Osteocyte (in vitro differentiated cells): ENCODE data around the gene BOLA1. TPM values are rescaled to one million over a fixed set of nuclear protein-coding genes. Genes with fewer than 3 reads are reported as not detected.
"Not testable (repeated sequence)": the region's sequence is repeated elsewhere in the genome, so short reads cannot be mapped to it uniquely, and the experiment has no call there.

Experiments used
- DNase-seq: peaks from one replicate; pipeline ENCODE4 v3.0.0; 2021; ENCODE audit warnings: mixed read lengths; ENCODE audit not compliant: unreplicated experiment; ENCODE audit errors: extremely low spot score
- H3K27ac Mint-ChIP-seq: one replicate; pipeline ENCODE4 v1.8.0; 2021; ENCODE audit warnings: mild to moderate bottlenecking, mixed read lengths; ENCODE audit not compliant: unreplicated experiment
- H3K27me3 Mint-ChIP-seq: one replicate; pipeline ENCODE4 v1.8.0; 2021; ENCODE audit warnings: mixed read lengths; ENCODE audit not compliant: unreplicated experiment
- H3K36me3 Mint-ChIP-seq: one replicate; pipeline ENCODE4 v1.8.0; 2021; ENCODE audit warnings: mixed read lengths; ENCODE audit not compliant: unreplicated experiment
- H3K4me1 Mint-ChIP-seq: one replicate; pipeline ENCODE4 v1.8.0; 2021; ENCODE audit warnings: mixed read lengths; ENCODE audit not compliant: unreplicated experiment
- H3K4me3 Mint-ChIP-seq: one replicate; pipeline ENCODE4 v1.8.0; 2021; ENCODE audit warnings: mild to moderate bottlenecking, moderate library complexity, mixed read lengths; ENCODE audit not compliant: unreplicated experiment
- H3K9me3 Mint-ChIP-seq: one replicate; pipeline ENCODE4 v1.8.0; 2021; ENCODE audit warnings: mixed read lengths; ENCODE audit not compliant: unreplicated experiment
- long read RNA-seq: library from polyadenylated mRNA; unstranded; transcript quantifications from one replicate; pipeline ENCODE4 v2.0.0, GENCODE V29; 2021
- total RNA-seq: library from RNA; stranded (reverse); gene quantifications from 2 replicates; pipeline ENCODE4 v1.2.1, GENCODE V29; 2021
- TF ChIP-seq, protein P1 (sequence below): fragments of 200-600 bp; sonication (generic); IDR thresholded peaks from 2 replicates; pipeline ENCODE4 v1.5.0; 2021; ENCODE audit warnings: antibody characterized with exemption, mild to moderate bottlenecking, moderate library complexity

The BOLA1 gene, protein sequence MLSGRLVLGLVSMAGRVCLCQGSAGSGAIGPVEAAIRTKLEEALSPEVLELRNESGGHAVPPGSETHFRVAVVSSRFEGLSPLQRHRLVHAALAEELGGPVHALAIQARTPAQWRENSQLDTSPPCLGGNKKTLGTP
- total RNA-seq = 12.9 and 13.7 TPM in 2 replicates
- long read RNA-seq, transcript BOLA1-202 (2 exons, 859 nt) = major isoform, 5 of 5 reads
- long read RNA-seq, partial matches to known transcripts = 0 of 5 reads
- long read RNA-seq, other reads (novel, unspliced or antisense) = 0 of 5 reads

DNA sequence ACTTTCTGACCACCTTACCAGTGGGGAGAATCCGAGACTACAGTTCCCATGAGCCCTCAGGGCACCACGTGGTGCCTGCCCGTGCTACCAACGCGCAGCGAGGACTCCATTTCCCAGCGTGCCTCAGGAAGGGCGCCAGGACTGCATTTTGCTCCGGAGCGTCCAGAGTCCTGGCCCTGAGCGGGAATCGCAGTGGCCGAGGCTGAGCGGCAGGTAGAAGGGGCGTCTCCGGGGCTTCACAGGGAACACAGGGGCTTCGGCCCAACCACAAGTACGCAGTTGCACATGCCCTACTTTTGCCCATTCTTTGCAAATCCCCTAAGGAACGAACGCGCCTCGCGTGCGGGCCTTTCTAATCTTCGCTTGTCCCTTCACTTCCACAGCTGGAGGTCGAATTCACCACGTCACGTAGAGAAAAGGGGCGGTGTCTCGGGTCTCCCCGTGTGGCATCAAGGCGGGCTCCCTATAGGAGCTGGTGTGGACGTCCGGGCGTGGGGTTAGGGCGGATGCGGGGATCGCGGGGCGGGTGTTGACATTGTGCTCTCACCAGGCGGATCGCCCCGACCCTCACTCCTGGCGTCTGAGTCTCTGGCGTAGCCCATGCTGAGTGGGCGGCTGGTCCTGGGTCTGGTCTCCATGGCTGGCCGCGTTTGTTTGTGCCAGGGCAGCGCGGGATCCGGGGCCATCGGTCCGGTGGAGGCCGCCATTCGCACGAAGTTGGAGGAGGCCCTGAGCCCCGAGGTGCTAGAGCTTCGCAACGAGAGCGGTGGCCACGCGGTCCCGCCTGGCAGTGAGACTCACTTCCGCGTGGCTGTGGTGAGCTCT is at the start of gene BOLA1:
Gene BOLA1, plus strand, starts transcription at position 109 of the 825 bp plus-strand sequence. Its CDS starts 492 bp downstream, at position 601.
- no peaks in the 10 kb centered on the region for H3K36me3 Mint-ChIP-seq
- TF ChIP-seq, protein P1, sequence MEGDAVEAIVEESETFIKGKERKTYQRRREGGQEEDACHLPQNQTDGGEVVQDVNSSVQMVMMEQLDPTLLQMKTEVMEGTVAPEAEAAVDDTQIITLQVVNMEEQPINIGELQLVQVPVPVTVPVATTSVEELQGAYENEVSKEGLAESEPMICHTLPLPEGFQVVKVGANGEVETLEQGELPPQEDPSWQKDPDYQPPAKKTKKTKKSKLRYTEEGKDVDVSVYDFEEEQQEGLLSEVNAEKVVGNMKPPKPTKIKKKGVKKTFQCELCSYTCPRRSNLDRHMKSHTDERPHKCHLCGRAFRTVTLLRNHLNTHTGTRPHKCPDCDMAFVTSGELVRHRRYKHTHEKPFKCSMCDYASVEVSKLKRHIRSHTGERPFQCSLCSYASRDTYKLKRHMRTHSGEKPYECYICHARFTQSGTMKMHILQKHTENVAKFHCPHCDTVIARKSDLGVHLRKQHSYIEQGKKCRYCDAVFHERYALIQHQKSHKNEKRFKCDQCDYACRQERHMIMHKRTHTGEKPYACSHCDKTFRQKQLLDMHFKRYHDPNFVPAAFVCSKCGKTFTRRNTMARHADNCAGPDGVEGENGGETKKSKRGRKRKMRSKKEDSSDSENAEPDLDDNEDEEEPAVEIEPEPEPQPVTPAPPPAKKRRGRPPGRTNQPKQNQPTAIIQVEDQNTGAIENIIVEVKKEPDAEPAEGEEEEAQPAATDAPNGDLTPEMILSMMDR = no peak
- peak; percentile 96 for DNase-seq
- peaks cover 20% of the 10 kb centered on the region for H3K4me1 Mint-ChIP-seq
- H3K27me3 Mint-ChIP-seq = no peaks in the 10 kb centered on the region
- H3K27ac Mint-ChIP-seq = peak within 1 kb of the TSS; percentile 91
- peaks cover 6% of the 10 kb centered on the region for H3K9me3 Mint-ChIP-seq
- H3K4me3 Mint-ChIP-seq = peak within 1 kb of the TSS; percentile 88

DNA sequence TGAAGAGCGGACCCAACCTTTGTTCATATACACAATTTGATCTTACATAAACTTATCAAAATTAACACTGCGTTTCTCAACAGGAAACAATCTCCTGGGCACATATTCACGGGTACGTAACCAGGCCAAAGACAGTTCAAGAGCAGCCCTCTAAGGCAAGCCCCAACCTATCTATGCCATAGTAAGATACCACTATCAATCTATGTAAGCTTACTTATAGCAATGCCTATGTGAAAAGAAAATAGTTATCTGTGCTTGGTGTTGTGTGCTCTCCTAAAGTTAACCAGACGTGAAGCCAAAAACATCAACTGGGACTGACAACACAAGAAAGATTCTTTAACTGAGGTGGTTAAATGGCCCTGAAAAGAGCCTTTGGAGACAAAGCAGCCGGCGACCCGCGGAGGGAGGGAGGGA is 49.4 kb upstream of the BOLA1 start:
- no peak for DNase-seq
- peaks cover 10% of the 10 kb centered on the region for H3K36me3 Mint-ChIP-seq
- H3K9me3 Mint-ChIP-seq = no peaks in the 10 kb centered on the region
- no peaks in the 10 kb centered on the region for H3K27me3 Mint-ChIP-seq
- TF ChIP-seq, protein P1 = no peak
- H3K4me3 Mint-ChIP-seq = peak overlapping the region; percentile 78
- H3K27ac Mint-ChIP-seq = peak overlapping the region; percentile 72
- peaks cover 39% of the 10 kb centered on the region for H3K4me1 Mint-ChIP-seq

DNA sequence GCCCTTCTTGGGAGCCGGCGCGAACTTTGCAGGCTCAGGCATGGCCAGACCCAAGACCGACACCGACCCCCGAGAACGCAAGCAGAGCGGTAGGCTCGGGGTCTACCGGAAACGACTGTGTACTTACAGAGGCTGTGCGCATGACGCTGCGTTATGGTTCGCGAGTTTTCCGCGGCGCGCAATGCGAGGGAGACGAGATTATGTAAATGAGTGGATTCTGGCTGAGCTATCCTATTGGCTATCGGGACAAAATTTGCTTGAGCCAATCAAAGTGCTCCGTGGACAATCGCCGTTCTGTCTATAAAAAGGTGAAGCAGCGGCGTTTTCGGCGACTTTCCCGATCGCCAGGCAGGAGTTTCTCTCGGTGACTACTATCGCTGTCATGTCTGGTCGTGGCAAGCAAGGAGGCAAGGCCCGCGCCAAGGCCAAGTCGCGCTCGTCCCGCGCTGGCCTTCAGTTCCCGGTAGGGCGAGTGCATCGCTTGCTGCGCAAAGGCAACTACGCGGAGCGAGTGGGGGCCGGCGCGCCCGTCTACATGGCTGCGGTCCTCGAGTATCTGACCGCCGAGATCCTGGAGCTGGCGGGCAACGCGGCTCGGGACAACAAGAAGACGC is 48.5 kb upstream of the BOLA1 start:
- peaks cover 30% of the 10 kb centered on the region for H3K4me1 Mint-ChIP-seq
- not testable (repeated sequence) for H3K36me3 Mint-ChIP-seq, DNase-seq, H3K27me3 Mint-ChIP-seq, H3K9me3 Mint-ChIP-seq, H3K4me3 Mint-ChIP-seq, H3K27ac Mint-ChIP-seq

DNA sequence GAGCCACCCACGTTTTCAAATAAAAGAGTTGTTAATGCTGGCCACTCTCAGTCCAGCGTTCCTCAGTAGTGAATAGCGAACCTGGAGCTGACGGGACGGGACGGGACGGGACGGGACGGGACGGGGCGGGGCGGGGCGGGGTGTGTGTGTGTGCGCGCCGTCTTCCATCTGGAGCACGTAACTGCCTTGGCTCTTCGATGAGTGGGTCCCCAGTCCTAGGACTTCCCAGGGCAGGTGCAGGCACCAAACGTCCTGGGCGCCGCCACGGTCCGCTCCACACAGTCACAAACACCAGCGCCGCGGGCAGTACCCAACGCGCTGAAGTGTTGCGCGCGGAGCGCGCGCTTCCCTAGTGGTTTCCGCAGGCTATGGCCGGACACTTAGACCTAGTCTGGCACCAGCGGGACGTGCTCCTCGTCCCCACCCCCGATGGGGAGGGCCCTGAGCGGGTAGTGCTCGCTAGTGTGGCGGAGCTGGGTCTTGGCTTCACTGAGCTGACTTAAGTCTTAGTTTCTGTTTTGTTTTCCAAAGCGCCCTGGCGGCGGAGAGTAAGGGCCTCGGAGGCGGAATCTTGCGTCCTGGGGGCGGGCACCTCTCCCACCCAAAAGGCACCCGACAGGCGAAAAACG is 47.7 kb upstream of the BOLA1 start:
- H3K4me3 Mint-ChIP-seq, H3K36me3 Mint-ChIP-seq, H3K9me3 Mint-ChIP-seq, H3K27me3 Mint-ChIP-seq, DNase-seq, H3K27ac Mint-ChIP-seq: not testable (repeated sequence)
- peaks cover 24% of the 10 kb centered on the region for H3K4me1 Mint-ChIP-seq

DNA sequence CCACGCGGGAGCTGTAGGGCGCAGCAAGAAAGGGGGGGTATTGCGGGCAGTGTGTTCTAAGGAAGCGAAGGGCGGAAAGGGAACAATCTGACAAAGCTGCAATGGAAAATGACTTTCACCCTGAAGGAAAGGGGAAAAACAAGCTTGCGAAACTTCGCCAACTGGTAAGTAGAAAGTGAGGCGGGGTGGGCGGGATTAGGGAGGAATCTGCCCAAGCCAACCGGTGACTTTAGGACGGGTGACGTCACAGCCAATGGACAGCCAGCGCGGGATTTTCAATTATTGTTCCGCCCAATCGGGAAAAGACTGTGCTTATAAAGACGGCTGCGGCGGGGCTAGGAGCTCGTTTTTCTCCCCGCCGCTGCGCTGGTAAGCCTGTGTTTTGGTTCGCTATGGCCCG is 47.1 kb upstream of the BOLA1 start:
- not testable (repeated sequence) for H3K9me3 Mint-ChIP-seq, H3K27ac Mint-ChIP-seq, H3K27me3 Mint-ChIP-seq, H3K4me3 Mint-ChIP-seq, H3K36me3 Mint-ChIP-seq, DNase-seq
- H3K4me1 Mint-ChIP-seq = peaks cover 21% of the 10 kb centered on the region

DNA sequence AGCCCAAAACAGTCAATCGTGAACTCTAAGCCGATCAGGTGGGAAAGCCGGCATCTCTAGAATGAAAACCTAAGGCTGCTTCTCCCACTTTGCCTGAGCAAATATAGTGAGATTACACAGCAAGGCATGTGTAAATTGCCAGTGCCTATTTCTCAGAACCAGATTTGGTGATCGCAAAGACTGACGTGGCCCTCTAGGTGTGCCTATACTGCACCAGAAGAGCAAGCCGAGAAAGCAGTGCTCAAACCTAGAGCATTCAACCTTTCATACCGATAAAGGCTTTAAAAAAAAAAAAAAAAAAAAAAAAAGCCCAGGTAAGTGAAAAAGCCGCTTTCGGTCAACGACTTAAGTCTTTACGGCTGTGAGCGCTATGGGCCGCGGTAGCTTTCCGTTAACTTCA is 39.1 kb upstream of the BOLA1 start:
- H3K27ac Mint-ChIP-seq, H3K4me3 Mint-ChIP-seq, H3K27me3 Mint-ChIP-seq: not testable (repeated sequence)

DNA sequence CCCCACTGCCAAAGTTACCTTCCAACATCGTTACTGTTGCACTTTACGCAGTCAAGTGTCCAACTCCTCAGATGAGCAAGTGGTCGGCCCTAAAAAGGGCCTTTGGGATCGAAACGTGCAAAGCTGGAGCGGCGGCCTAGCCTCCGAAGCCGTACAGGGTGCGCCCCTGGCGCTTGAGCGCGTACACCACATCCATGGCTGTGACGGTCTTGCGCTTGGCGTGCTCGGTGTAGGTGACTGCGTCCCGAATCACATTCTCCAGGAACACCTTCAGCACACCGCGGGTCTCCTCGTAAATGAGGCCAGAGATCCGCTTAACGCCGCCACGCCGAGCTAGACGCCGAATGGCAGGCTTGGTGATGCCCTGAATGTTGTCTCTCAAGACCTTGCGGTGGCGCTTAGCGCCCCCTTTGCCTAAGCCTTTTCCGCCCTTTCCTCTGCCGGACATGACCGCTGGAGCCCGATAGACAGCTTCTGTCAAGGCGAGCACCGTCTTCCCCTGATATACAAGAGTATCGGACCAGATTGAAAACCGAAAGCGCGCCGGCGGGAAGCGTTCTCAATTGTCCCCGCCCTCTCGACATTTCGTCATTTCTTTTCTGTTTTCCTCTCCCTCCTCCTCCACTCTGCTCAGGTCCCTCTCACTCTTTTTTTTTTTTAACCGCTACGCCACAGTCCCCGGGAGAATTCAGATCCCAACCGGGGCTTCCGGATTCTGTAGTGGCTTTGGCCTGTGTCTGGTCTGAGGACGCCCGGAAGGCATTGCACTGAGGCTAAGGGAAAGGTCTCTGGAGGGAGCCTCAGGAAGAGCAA is 38.5 kb upstream of the BOLA1 start:
- not testable (repeated sequence) for DNase-seq, H3K27me3 Mint-ChIP-seq, H3K9me3 Mint-ChIP-seq, H3K36me3 Mint-ChIP-seq, H3K4me1 Mint-ChIP-seq, H3K4me3 Mint-ChIP-seq, H3K27ac Mint-ChIP-seq

More for the DNA sequence above, 39.1 kb upstream of the BOLA1 start:
- H3K9me3 Mint-ChIP-seq, H3K36me3 Mint-ChIP-seq, DNase-seq, H3K4me1 Mint-ChIP-seq: not testable (repeated sequence)

DNA sequence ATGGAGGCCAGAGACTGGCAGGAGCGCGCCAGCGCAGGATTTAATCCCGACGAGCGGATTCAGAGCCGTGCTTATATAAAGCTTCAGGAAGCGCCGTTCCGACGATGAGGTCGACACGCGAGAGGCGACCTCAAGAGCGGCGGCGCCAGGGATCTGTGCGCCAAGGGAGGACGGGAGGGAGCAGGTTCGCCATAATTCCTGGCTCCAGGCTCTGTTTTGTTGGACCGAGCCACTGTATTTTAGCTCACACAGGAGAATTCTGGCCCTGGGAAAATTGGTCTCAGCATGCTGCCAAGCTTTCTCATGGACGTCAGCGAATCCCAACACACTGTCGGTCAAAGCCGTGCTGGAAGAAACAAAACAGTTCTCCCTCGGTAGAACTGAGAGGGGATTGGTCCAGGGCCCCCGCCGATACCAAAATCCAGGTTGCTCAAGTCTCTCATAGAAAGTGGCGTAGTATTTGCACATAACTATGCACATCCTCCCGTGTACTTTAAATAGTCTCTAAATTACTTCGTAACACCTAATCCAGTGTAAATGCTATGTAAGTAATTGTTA is 37.8 kb upstream of the BOLA1 start:
- not testable (repeated sequence) for H3K36me3 Mint-ChIP-seq, H3K9me3 Mint-ChIP-seq

DNA sequence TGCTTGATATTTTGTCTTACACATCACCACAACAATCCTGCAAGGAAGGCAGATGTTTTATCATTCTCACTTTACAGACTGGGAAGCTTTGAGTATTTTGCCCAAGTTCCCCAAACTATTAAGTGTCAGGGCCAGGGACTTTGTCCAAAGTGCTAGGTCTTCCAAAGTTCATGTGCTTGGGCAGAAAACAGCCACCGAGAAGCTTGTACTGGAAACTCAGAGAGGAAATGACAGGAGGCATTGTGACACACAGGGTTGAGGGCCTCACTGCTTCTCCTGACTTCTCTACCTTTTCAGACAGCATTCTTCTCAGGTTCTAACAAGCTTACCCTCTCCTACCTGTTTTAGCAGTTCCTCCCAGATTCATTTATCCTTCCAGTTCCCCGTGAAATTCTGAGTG is 32.5 kb upstream of the BOLA1 start:
- H3K4me1 Mint-ChIP-seq, H3K4me3 Mint-ChIP-seq, H3K36me3 Mint-ChIP-seq, H3K27me3 Mint-ChIP-seq, H3K27ac Mint-ChIP-seq, DNase-seq, H3K9me3 Mint-ChIP-seq: not testable (repeated sequence)

More for the DNA sequence above, 37.8 kb upstream of the BOLA1 start:
- H3K4me3 Mint-ChIP-seq, H3K27ac Mint-ChIP-seq, H3K27me3 Mint-ChIP-seq, H3K4me1 Mint-ChIP-seq, DNase-seq: not testable (repeated sequence)
